ENCODE results near the gene ITGAE.

Gene ITGAE

GRCh38 chr17:3690094-3690715 lies 110.8 kb downstream of the ITGAE start:
- TF ChIP-seq, protein P1, sequence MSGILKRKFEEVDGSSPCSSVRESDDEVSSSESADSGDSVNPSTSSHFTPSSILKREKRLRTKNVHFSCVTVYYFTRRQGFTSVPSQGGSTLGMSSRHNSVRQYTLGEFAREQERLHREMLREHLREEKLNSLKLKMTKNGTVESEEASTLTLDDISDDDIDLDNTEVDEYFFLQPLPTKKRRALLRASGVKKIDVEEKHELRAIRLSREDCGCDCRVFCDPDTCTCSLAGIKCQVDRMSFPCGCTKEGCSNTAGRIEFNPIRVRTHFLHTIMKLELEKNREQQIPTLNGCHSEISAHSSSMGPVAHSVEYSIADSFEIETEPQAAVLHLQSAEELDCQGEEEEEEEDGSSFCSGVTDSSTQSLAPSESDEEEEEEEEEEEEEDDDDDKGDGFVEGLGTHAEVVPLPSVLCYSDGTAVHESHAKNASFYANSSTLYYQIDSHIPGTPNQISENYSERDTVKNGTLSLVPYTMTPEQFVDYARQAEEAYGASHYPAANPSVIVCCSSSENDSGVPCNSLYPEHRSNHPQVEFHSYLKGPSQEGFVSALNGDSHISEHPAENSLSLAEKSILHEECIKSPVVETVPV (CRISPR knock-in tag; IDR thresholded peaks at IDR 0.05): no peak
- TF ChIP-seq GLIS3 (CRISPR knock-in tag; IDR thresholded peaks at IDR 0.05): no peak
- no peak for TF ChIP-seq RARB (CRISPR knock-in tag; IDR thresholded peaks at IDR 0.05)
- TF ChIP-seq CSDC2 (CRISPR knock-in tag; IDR thresholded peaks at IDR 0.05): no peak
- no peak for TF ChIP-seq ZC3H10 (CRISPR knock-in tag; IDR thresholded peaks at IDR 0.05)
- no peak for TF ChIP-seq ZNF8 (CRISPR knock-in tag; IDR thresholded peaks at IDR 0.05)
- TF ChIP-seq ZNF70 (CRISPR knock-in tag; IDR thresholded peaks at IDR 0.05): no peak
- TF ChIP-seq, protein P2, sequence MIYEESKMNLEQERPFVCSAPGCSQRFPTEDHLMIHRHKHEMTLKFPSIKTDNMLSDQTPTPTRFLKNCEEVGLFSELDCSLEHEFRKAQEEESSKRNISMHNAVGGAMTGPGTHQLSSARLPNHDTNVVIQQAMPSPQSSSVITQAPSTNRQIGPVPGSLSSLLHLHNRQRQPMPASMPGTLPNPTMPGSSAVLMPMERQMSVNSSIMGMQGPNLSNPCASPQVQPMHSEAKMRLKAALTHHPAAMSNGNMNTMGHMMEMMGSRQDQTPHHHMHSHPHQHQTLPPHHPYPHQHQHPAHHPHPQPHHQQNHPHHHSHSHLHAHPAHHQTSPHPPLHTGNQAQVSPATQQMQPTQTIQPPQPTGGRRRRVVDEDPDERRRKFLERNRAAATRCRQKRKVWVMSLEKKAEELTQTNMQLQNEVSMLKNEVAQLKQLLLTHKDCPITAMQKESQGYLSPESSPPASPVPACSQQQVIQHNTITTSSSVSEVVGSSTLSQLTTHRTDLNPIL (CRISPR knock-in tag; IDR thresholded peaks at IDR 0.05; ENCODE audit: low read depth): no peak
- no peak for TF ChIP-seq OSR1 (CRISPR knock-in tag; IDR thresholded peaks at IDR 0.05)
- TF ChIP-seq ISL1 (CRISPR knock-in tag; IDR thresholded peaks at IDR 0.05): no peak
- TF ChIP-seq TOX (CRISPR knock-in tag; IDR thresholded peaks at IDR 0.05; ENCODE audit: borderline replicate concordance): no peak
- TF ChIP-seq ESRRG (CRISPR knock-in tag; IDR thresholded peaks at IDR 0.05): no peak
- TF ChIP-seq ARNTL (CRISPR knock-in tag; IDR thresholded peaks at IDR 0.05; ENCODE audit: borderline replicate concordance, low read depth): no peak
- no peak for TF ChIP-seq ZFP30 (CRISPR knock-in tag; IDR thresholded peaks at IDR 0.05)
- no peak for TF ChIP-seq PATZ1 (CRISPR knock-in tag; IDR thresholded peaks at IDR 0.05; ENCODE audit: borderline replicate concordance)
- TF ChIP-seq SNAI2 (CRISPR knock-in tag; IDR thresholded peaks at IDR 0.05): no peak
- TF ChIP-seq TCF4 (CRISPR knock-in tag; IDR thresholded peaks at IDR 0.05; ENCODE audit: borderline replicate concordance): no peak
- no peak for TF ChIP-seq BACH2 (CRISPR knock-in tag; IDR thresholded peaks at IDR 0.05; ENCODE audit: borderline replicate concordance)
- no peak for TF ChIP-seq ZFP3 (CRISPR knock-in tag; IDR thresholded peaks at IDR 0.05)
- no peak; the same call in 2 of the 3 replicates for ATAC-seq

- TF ChIP-seq, protein P2 (CRISPR knock-in tag; IDR thresholded peaks at IDR 0.05; ENCODE audit: low read depth): no peak
- TF ChIP-seq CSDC2 (CRISPR knock-in tag; IDR thresholded peaks at IDR 0.05): no peak
- no peak for TF ChIP-seq PATZ1 (CRISPR knock-in tag; IDR thresholded peaks at IDR 0.05; ENCODE audit: borderline replicate concordance)
- TF ChIP-seq SNAI2 (CRISPR knock-in tag; IDR thresholded peaks at IDR 0.05): no peak
- TF ChIP-seq PPARA (CRISPR knock-in tag; IDR thresholded peaks at IDR 0.05; ENCODE audit: borderline replicate concordance): no peak
- no peak for TF ChIP-seq ARNTL (CRISPR knock-in tag; IDR thresholded peaks at IDR 0.05; ENCODE audit: borderline replicate concordance, low read depth)
- no peak for TF ChIP-seq POU6F1 (CRISPR knock-in tag; IDR thresholded peaks at IDR 0.05; ENCODE audit: borderline replicate concordance, low read depth)
- no peak for TF ChIP-seq ISL1 (CRISPR knock-in tag; IDR thresholded peaks at IDR 0.05)
- no peak for TF ChIP-seq TOX (CRISPR knock-in tag; IDR thresholded peaks at IDR 0.05; ENCODE audit: borderline replicate concordance)
- no peak for TF ChIP-seq ZNF8 (CRISPR knock-in tag; IDR thresholded peaks at IDR 0.05)
- TF ChIP-seq BACH2 (CRISPR knock-in tag; IDR thresholded peaks at IDR 0.05; ENCODE audit: borderline replicate concordance): no peak
- no peak for TF ChIP-seq ESRRG (CRISPR knock-in tag; IDR thresholded peaks at IDR 0.05)
- TF ChIP-seq ZNF70 (CRISPR knock-in tag; IDR thresholded peaks at IDR 0.05): no peak
- TF ChIP-seq, protein P1 (CRISPR knock-in tag; IDR thresholded peaks at IDR 0.05): no peak
- no peak for TF ChIP-seq RARB (CRISPR knock-in tag; IDR thresholded peaks at IDR 0.05)
- TF ChIP-seq ZFP30 (CRISPR knock-in tag; IDR thresholded peaks at IDR 0.05): no peak
- no peak for TF ChIP-seq ZNF565 (CRISPR knock-in tag; conservative IDR thresholded peaks at IDR 0.05; ENCODE audit: low read depth)
- TF ChIP-seq ZC3H10 (CRISPR knock-in tag; IDR thresholded peaks at IDR 0.05): no peak
- ATAC-seq: no peak
Observed at GRCh38 chr17:3689262-3690093, 111.5 kb downstream of the ITGAE start.
